ENCODE results near the gene ARPC1A.
"Not testable (repeated sequence)": the region's sequence is repeated elsewhere in the genome, so short reads cannot be mapped to it uniquely, and the experiment has no call there.

Gene ARPC1A

DNA sequence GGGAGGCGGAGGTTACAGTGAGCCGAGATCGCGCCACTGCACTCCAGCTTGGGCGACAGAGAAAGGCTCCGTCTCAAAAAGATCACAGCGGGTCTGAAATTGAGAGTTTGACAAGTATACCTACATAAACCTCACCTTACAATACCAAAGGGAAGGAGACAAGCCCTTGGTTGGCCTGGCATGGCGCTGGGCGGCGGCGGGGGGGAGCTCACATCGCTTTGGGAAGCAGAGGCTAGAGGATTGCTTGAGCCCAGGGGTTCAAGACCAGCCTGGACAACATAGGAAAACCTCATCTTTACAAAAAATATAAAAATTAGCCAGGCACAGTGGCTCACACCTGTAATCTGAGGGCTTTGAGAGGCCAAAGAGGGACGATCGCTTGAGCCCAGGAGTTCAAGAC lies 1.1 kb upstream of the ARPC1A start:
- no peak for DNase-seq

DNA sequence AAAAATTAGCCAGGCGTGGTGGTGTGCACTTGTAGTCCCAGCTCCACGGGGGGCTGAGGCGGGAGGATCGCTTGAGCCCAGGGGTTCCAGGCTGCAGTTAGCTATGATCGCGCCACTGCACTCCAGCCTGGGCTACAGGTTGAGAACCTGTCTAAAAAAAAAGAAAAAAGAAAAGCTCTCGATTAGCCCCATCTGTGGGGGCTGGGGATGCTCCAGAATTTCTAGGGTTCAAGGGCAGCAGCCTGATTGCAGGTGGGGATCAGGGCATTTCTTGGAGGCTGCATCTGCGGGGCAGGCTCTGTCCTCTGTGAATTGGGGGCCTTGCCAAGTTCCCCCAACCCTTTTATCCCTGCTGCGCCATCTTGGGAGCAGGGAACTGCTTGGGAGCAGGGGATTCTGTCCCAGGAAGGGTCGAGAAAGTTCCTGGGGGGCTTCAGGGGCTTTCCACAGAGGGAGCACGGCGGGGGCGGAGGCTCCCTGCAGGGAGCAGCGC lies 651 bp upstream of the ARPC1A start:
- DNase-seq, result no peak

- DNase-seq, result no peak
Measured at GRCh38 chr7:99326408-99326782, 697 bp downstream of the ARPC1A start.

GRCh38 chr7:99330314-99330961 lies 4.7 kb downstream of the ARPC1A start:
- peak; percentile 88 for DNase-seq

DNA sequence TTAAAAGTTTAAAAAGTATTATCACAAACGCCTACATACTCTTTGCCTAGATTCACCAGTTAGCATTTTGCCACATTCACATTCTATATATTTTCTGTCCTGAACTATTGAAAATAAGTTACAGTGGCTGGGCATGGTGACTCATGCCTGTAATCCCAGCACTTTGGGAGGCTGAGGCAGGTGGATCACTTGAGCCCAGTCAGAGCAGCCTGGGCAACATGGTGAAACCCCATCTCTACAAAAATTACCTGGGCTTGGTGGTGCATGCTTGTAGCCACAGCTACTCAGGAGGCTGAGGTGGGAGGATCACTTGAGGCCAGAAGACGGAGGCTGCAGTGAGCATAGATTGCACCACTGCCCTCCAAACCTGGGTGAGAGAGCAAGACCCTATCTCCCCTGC lies 5.3 kb downstream of the ARPC1A start:
- DNase-seq, result no peak

GRCh38 chr7:99339595-99339994 lies 13.9 kb downstream of the ARPC1A start:
- DNase-seq, result no peak

GRCh38 chr7:99340659-99341058 lies 15.0 kb downstream of the ARPC1A start:
- DNase-seq, result no peak

- no peak for DNase-seq
Measured at GRCh38 chr7:99344061-99344647, 18.5 kb downstream of the ARPC1A start.

- not testable (repeated sequence) for DNase-seq
Measured at GRCh38 chr7:99350641-99351040, 24.9 kb downstream of the ARPC1A start.

DNA sequence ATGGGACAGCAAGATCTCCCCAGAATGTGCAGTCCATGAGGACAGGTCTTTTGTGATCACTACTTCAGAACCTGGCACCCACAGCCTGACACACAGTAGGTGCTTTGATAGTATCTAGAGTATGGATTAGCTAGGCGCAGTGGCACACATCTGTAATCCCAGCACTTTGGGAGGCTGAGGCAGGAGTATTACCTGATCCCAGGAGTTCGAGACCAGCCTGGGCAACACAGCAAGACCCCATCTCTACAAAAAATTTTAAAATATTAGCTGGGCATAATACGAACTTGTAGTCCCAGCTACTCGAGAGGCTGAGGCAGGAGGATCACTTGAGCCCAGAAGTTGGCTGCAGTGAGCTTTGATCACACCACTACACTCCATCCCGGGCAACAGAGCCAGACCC lies 26.5 kb downstream of the ARPC1A start:
- DNase-seq, result no peak

DNA sequence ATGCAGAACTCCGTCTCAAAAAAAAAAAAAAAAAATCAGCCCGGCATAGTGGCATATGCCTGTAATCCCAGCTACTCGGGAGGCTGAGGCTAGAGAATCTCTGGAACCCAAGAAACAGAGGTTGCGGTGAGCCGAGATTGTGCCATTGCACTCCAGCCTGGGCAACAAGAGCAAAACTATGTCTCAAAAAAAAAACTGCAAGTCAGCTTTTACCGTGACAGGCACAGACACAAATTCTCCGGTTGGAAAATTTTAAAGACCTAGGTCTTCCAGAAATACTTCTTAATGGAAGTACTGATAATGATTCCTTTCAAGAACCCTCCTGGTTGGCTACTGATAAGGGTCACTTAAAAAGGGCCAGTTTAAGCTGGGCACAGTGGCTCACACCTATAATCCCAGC lies 29.4 kb downstream of the ARPC1A start:
- DNase-seq, result no peak

DNA sequence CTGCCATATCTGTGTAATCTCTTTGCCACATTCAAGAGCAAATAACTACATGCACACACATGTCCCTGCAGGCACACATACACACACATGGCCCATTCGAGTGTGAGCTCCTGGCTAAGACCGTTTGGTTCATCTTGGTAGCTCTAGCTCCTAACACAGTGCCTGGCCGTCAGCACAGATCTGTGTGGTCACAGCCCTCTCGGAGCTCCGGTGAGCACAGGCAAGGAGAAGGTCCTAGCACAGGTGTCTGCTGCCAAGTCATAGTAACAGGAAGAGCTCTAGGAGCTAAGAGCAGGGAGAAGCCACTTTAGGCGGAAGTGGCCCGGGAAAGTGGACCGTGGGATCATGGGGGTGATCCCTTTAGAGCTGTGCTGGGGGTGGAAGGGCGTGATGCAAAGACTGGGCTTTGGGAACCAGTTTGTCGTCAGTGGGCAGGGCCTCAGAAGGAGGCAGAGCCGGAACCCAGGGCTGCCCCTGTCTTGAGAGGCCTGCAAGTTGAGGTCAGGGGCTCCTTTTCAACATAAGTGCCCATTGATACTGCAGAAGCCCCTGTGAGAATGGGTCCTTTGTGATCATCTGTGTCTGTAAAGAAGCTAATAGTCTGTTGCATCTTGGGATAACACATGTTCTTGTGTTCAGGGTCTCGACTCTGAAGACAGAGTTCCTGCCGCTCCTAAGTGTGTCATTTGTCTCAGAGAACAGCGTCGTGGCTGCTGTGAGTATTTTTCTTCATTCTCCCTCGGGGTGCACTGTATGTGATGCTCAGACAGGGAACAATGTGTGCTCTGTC lies 32.2 kb downstream of the ARPC1A start:
- DNase-seq, result no peak

GRCh38 chr7:99358521-99358920 lies 32.8 kb downstream of the ARPC1A start:
- DNase-seq, result not testable (repeated sequence)

DNA sequence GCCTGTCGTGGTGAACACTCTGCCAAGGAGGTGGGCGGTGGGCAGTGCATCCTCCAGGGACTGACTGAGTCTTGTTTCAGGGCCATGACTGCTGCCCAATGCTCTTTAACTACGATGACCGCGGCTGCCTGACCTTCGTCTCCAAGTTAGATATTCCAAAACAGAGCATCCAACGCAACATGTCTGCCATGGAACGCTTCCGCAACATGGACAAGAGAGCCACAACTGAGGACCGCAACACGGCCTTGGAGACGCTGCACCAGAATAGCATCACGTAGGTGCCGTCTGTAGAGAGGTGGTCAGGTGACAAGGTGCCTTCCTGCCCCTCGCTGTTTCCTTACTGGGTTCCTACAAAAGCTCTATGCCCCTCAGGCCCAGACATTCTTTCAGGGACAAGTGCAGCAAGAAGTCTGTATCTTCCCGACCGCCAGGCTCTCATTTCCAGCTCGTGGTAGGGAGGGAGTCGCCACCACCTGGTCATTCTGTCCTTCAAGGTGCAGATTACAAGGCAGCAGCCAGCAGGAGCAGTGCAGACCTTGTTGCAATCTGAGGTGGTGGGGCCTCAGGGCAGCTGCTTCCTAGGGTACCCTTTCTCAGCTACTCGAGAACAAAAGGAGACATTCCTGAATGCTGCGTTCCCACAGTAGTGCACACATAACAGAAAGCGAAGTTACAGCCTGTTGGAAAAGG lies 33.9 kb downstream of the ARPC1A start:
- no peak for DNase-seq

GRCh38 chr7:99362801-99363200 lies 37.1 kb downstream of the ARPC1A start:
- peak; percentile 61 for DNase-seq

- no peak for DNase-seq
Measured at GRCh38 chr7:99363286-99363685, 37.6 kb downstream of the ARPC1A start.

DNA sequence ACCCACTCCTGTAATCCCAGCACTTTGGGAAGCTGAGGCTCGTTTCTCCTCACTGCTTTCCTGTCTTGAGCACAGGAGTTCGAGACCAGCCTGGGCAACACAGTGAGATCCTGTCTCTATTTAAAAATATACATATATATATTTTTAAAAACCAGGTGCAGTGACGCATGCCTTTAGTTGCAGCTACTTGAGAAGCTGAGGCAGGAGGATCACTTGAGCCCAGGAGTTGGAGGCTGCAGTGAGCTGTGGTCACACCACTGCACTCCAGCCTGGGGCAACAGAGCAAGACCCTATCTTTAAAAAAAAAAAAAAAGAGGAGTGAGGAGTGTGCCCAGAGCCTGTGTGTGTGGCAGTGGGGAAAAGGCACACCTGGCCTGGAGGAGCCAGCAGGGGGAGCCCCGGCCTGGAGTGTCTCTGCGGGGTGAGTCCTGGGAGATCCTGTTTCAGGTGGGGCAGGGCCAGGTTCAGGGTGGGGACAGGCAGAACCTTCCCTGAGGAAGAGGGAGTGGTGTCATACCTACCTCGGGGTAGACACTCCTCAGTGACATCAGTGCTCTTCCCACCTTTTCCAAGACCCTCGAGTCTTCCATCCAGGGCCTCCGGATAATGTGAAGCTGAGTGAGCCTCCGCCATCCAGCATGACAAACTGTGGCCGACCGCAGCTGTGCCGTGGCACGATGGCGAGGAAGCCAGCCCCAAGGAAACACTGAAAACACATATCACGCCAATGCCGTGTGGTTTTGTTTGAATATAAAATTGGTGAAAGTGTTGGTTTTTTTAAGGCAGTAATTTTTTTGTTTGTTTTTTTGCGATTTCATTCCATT lies 39.8 kb downstream of the ARPC1A start:
- DNase-seq, result no peak

DNA sequence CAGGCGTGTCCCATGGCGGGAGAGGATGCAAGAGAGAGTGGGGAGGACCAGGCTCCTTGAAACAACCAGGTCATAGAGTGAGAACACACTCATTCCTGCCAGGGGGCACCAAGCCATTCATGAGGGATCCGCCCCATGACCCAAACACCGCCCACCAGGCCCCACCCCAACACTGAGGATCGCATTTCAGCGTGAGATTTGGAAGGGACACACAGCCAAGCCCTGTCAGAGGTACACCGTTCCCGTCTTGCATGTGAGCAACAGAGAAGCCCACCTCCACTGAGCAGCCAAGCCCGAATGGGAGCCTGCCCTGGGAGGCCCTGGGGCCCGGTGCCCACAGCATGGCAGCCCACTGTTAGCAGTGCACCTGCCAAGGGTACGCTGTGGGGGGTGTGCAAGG lies 40.9 kb downstream of the ARPC1A start:
- DNase-seq, result no peak

- DNase-seq, result peak; percentile 16
Measured at GRCh38 chr7:99368750-99369389, 43.2 kb downstream of the ARPC1A start.

DNA sequence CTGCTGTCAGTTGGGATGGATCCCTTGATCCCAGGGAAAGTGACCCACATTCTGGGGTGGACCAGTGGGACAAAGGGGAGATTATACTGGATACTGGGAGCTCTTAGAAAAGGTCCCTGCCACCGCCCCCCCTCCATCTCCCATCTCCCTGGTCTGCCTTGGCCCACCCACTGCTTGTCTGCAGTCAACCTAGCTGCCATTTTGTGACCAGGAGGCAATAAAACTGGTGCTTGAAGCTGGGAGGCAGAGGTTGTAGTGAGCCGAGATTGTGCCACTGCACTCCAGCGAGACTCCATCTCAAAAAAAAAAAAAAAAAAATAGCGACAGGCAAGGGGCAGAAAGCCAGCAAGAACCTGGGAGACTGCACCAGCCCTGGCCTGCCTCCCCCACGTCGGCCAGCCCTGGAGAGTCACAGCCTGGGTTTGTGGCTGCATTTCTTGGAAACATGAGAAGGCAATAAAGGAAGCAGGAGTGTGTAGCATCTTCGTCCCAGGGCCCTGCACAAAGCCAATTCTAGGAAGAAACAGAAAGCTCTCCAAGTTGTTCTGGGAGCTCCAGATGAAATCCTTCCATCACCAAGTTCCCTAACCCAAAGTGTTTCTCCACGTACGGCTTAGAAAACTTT lies 44.2 kb downstream of the ARPC1A start:
- DNase-seq, result peak; percentile 52

- DNase-seq, result peak; percentile 38
Measured at GRCh38 chr7:99371376-99371920, 45.8 kb downstream of the ARPC1A start.
